ENCODE data around the gene MUC5B.

MUC5B gene

DNA sequence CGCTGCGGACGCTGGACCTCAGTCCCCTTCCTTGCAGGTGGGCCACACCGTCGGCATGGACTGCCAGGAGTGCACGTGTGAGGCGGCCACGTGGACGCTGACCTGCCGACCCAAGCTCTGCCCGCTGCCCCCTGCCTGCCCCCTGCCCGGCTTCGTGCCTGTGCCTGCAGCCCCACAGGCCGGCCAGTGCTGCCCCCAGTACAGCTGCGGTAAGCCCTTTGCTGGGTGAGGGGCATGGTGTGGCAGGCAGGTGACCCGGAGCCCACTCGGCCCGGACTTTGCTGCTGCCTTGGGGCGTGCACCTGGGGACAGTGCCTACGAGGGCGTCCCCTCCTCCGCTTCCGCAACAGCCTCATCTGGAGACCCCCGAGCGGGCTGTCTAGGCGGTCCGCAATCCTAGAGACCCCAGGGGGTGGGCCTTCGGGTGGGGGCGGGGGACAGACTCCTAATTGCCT lies 25.4 kb upstream of the MUC5B start:
- Histone ChIP-seq H3K27ac (ENCODE audit: low read depth, low read length, poor library complexity, severe bottlenecking) (no peak overlapping the region), H3K4me3 (ENCODE audit: low read depth, low read length, poor library complexity, severe bottlenecking) (no peak overlapping the region), H3K9me3 (ENCODE audit: low read length) (no peaks in the 10 kb centered on the region), H3K9ac (ENCODE audit: low read length) (no peak overlapping the region), H3K27me3 (ENCODE audit: insufficient read depth, low read length) (peaks cover 4% of the 10 kb centered on the region), H3K4me2 (ENCODE audit: low read length) (no peak overlapping the region), H3K9me2 (ENCODE audit: low read depth, low read length) (no peaks in the 10 kb centered on the region), H4K20me1 (ENCODE audit: insufficient read depth, low read length) (no peaks in the 10 kb centered on the region), H3K79me2 (ENCODE audit: insufficient read depth, low read length) (no peaks in the 10 kb centered on the region), H3K36me3 (ENCODE audit: insufficient read depth, low read length) (no peaks in the 10 kb centered on the region), H3K4me1 (ENCODE audit: insufficient read depth, low read length, severe bottlenecking) (no peaks in the 10 kb centered on the region), H2AFZ (ENCODE audit: low read length) (no peak overlapping the region), H3F3A (ENCODE audit: insufficient read depth, low read length) (no peaks in the 10 kb centered on the region)
- TF ChIP-seq, protein P1, sequence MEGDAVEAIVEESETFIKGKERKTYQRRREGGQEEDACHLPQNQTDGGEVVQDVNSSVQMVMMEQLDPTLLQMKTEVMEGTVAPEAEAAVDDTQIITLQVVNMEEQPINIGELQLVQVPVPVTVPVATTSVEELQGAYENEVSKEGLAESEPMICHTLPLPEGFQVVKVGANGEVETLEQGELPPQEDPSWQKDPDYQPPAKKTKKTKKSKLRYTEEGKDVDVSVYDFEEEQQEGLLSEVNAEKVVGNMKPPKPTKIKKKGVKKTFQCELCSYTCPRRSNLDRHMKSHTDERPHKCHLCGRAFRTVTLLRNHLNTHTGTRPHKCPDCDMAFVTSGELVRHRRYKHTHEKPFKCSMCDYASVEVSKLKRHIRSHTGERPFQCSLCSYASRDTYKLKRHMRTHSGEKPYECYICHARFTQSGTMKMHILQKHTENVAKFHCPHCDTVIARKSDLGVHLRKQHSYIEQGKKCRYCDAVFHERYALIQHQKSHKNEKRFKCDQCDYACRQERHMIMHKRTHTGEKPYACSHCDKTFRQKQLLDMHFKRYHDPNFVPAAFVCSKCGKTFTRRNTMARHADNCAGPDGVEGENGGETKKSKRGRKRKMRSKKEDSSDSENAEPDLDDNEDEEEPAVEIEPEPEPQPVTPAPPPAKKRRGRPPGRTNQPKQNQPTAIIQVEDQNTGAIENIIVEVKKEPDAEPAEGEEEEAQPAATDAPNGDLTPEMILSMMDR (IDR thresholded peaks at IDR 0.05; ENCODE audit: low read length), result no peak
- TF ChIP-seq EZH2 (IDR thresholded peaks at IDR 0.05; ENCODE audit: borderline replicate concordance, low read length), result no peak

DNA sequence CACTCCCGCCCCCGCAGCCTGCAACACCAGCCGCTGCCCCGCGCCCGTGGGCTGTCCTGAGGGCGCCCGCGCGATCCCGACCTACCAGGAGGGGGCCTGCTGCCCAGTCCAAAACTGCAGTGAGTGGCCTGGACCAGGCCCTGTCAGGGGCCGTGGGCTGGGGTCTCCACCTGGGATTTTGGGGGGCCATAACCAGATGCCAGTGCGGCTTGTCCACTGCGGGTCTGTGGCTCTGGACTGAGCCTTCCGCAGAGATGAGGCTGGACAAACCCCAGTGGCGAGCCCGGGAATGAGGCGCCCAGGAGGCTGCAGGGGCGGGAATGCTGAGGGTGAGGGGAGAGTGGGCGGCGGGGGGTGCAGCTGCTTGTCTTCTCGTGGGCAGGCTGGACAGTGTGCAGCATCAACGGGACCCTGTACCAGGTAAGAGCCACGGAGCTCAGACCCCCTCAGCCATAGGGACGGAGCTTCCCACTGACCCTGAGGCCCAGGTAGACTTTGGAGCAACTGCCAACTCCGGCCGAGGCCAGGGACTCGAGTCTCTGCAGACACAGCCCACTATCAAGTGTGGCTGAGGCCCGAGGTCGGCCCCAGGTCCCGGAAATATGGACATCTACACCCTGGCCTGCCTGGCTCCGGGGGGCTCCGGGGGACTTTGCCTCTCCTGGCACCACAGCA lies 24.8 kb upstream of the MUC5B start:
- Histone ChIP-seq H4K20me1 (ENCODE audit: insufficient read depth, low read length) (no peaks in the 10 kb centered on the region), H3K4me3 (ENCODE audit: low read depth, low read length, poor library complexity, severe bottlenecking) (no peak overlapping the region), H3K4me2 (ENCODE audit: low read length) (no peak overlapping the region), H3K9me3 (ENCODE audit: low read length) (no peaks in the 10 kb centered on the region), H3K36me3 (ENCODE audit: insufficient read depth, low read length) (no peaks in the 10 kb centered on the region), H3K27ac (ENCODE audit: low read depth, low read length, poor library complexity, severe bottlenecking) (no peak overlapping the region), H2AFZ (ENCODE audit: low read length) (no peak overlapping the region), H3K9ac (ENCODE audit: low read length) (no peak overlapping the region), H3K9me2 (ENCODE audit: low read depth, low read length) (no peaks in the 10 kb centered on the region), H3F3A (ENCODE audit: insufficient read depth, low read length) (no peaks in the 10 kb centered on the region), H3K4me1 (ENCODE audit: insufficient read depth, low read length, severe bottlenecking) (no peaks in the 10 kb centered on the region), H3K79me2 (ENCODE audit: insufficient read depth, low read length) (no peaks in the 10 kb centered on the region), H3K27me3 (ENCODE audit: insufficient read depth, low read length) (peaks cover 4% of the 10 kb centered on the region)
- TF ChIP-seq, protein P1 (IDR thresholded peaks at IDR 0.05; ENCODE audit: low read length), result no peak
- TF ChIP-seq EZH2 (IDR thresholded peaks at IDR 0.05; ENCODE audit: borderline replicate concordance, low read length), result no peak

DNA sequence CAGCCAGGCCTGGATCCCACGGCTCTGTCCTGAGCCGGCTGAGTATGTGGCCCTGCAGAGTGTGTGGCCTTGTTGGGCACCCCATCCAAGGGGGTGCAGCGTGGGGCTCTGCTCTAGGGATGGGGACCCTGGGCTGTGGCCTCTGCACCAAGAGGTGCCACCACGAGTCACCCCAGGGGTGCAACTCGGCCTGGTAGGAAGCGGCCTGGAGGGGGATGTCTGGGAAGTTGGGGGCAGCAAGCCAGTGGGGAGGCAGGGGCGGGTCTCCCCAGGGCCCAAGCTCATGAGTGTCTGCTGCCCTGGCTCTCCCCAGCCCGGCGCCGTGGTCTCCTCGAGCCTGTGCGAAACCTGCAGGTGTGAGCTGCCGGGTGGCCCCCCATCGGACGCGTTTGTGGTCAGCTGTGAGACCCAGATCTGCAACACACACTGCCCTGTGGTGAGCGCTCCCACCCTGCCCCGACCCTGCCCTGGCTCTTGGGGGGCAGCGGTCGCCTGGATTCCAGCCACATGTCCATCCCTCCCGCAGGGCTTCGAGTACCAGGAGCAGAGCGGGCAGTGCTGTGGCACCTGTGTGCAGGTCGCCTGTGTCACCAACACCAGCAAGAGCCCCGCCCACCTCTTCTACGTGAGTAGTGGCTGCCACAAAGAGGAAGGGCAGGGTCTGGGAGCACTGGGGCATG lies 24.2 kb upstream of the MUC5B start:
- no peaks in the 10 kb centered on the region for H3F3A ChIP-seq (ENCODE audit: insufficient read depth, low read length)
- TF ChIP-seq EZH2 (IDR thresholded peaks at IDR 0.05; ENCODE audit: borderline replicate concordance, low read length), result no peak
- TF ChIP-seq, protein P1 (IDR thresholded peaks at IDR 0.05; ENCODE audit: low read length), result no peak
- no peaks in the 10 kb centered on the region for H4K20me1 ChIP-seq (ENCODE audit: insufficient read depth, low read length)

More for the DNA sequence above, 24.2 kb upstream of the MUC5B start:
- Histone ChIP-seq H3K27me3 (ENCODE audit: insufficient read depth, low read length) (peaks cover 4% of the 10 kb centered on the region), H3K4me2 (ENCODE audit: low read length) (no peak overlapping the region), H3K9me3 (ENCODE audit: low read length) (no peaks in the 10 kb centered on the region), H3K79me2 (ENCODE audit: insufficient read depth, low read length) (no peaks in the 10 kb centered on the region), H2AFZ (ENCODE audit: low read length) (no peak overlapping the region), H3K4me3 (ENCODE audit: low read depth, low read length, poor library complexity, severe bottlenecking) (no peak overlapping the region), H3K9me2 (ENCODE audit: low read depth, low read length) (no peaks in the 10 kb centered on the region), H3K36me3 (ENCODE audit: insufficient read depth, low read length) (no peaks in the 10 kb centered on the region), H3K27ac (ENCODE audit: low read depth, low read length, poor library complexity, severe bottlenecking) (no peak overlapping the region), H3K9ac (ENCODE audit: low read length) (no peak overlapping the region), H3K4me1 (ENCODE audit: insufficient read depth, low read length, severe bottlenecking) (no peaks in the 10 kb centered on the region)

Data from OCI-LY1 (cell line).